ENCODE measurements around the gene NTN1.

NTN1 gene

DNA sequence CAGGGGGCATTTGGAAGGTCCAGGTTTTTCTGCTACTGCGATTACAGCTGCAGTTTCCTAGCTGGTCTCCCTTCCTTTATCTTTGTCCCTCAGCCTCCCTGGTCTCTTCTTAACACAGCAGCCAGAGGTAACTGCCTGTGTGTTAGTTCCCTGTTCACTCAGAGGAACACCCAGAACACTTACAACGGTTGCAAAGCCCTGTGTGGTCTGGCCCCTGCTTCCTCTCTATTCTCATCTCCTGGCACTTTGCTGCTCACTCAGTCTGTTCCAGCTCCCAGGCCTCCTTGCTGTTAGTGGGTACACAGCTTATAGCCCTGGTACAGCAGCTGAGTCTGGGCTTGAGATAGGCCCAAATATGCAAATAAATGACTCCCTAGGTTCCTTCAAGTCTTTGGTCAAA is 16.4 kb downstream of the NTN1 start:
- no peak for DNase-seq (ENCODE audit: low spot score)

DNA sequence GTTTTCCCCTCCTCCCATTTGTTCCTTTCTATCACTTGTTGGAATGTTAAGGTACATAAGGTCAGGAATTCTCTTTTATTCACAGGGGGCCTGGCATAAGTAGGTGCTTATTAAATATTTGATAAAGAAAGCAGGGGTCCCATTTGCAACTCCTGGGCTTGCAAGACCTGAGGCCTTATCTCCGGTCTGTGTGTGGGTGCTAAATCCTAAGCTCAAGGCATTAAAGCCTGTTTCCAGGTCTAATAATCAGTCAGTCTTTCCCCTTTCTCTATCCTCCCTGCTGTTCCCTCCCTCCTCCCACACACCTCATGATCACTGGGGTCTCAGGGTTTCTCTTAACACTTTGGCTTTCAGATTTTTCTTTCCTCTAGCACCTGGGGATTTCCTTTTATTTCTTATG is 17.1 kb downstream of the NTN1 start:
- no peak for DNase-seq (ENCODE audit: low spot score)

DNA sequence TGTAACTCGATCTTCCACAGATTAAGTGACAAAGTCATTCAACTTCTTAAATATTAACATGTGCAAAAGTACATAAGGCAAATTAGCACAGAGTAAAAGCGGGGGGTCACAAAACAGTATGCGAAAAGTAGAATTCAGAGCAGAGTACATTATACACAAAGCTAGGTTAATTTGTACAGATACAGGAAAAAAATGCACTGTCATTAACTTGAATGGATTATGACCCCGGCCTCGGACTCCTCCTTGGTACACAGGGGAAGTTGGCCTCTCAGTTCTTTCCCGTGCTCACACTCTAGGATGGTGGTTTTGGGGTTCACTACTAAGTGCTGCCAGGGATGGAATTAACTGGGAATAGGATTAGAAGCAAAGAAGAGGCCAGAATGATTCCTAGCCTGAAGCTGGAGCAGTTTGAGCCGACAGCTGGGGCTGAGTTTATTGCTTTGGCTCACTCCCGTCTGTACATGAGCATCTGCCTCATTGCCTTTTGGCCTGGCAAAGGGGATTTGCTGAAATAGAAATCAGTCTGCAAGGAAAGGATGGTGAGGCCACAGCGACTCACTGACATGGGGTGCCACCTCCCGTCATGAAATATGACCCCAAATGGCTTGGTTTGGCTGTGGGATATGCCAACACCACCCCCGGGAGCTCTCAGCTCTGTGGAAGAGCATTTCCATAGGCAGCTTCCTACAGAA is 23.6 kb downstream of the NTN1 start:
- no peak for DNase-seq (ENCODE audit: low spot score)

DNA sequence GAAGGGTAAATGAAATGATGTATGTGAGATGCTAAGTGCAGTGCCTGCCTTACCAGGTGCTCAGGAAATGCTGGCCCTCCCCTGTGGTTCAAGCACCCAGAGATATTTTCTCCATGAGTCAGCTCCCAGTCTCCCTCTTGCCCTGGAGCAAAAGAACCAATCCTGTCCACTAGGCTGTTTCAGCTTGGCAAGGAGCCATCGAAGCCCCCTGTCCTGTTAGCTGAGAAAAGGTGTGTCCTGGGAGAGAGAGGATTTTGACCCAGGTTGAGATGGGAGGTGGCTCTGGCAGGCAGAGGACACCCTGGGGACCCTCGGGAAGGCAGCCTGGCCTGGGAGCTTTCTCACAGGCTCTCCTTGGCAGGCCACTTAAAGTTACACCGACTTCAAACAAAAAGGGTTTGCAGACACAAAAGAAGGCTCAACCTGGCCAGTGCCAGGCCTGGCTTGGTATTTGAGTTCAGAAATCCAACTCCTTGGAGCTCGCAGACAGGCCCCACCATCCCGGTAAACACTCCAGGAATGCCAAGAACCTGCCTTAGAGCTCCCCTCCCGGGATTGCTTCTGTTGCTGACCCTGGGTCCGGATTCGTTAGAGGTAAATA is 29.6 kb downstream of the NTN1 start:
- DNase-seq (ENCODE audit: low spot score) = no peak

DNA sequence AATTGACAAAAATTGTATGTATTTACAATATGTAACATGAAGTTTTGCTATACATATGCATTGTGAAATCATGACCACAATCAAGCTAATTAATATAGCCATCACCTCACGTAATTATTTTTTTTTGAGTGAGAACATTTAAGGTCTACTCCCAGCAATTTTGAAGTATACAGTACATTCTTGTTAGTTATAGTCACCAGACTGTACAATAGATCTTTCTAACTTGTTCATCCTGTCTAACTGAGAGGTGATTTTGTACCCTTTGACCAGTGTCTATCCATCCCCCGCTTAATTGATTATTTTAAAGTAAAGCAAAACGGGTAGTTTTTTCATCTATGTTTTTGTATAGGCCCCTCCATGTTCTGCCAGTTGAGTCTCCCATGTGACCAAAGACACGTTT is 30.3 kb downstream of the NTN1 start:
- no peak for DNase-seq (ENCODE audit: low spot score)

DNA sequence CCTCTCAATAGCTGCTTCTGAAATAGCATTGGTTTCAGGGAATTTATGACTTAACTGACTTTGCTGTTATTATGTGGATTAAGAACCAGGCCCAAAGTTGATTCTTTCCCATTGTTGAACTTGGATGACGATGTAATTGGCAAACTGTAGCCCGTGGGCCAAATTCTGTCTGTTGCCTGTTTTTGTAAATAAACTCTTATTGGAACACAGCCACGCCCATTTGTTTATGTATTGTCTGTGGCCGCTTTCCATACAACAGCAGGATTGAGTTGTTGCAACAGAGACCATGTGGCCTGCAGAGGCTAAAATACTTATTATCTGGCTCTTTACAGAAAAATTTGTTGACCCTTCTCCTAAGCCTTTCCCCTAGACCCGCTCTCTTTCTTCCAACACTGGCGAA is 31.6 kb downstream of the NTN1 start:
- DNase-seq (ENCODE audit: low spot score) = no peak

DNA sequence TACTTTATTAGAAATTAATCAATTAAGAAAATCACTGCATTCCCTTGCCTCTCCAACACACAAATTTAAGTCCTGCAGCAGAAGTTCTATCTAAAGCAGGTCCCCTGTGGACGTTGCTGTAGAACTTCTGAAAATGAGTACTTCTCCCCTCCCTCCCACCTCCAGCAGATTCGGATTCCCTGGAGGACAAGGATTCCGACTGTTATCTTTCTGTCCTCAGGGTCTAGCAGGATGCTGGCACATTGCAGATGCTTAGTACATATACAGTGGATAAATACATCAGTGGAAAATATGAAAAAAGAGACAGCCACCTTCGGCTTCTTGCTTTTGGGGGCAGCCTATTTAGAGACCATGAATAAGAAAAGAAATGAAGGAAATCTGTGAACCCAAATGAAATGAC is 32.1 kb downstream of the NTN1 start:
- DNase-seq (ENCODE audit: low spot score) = no peak

DNA sequence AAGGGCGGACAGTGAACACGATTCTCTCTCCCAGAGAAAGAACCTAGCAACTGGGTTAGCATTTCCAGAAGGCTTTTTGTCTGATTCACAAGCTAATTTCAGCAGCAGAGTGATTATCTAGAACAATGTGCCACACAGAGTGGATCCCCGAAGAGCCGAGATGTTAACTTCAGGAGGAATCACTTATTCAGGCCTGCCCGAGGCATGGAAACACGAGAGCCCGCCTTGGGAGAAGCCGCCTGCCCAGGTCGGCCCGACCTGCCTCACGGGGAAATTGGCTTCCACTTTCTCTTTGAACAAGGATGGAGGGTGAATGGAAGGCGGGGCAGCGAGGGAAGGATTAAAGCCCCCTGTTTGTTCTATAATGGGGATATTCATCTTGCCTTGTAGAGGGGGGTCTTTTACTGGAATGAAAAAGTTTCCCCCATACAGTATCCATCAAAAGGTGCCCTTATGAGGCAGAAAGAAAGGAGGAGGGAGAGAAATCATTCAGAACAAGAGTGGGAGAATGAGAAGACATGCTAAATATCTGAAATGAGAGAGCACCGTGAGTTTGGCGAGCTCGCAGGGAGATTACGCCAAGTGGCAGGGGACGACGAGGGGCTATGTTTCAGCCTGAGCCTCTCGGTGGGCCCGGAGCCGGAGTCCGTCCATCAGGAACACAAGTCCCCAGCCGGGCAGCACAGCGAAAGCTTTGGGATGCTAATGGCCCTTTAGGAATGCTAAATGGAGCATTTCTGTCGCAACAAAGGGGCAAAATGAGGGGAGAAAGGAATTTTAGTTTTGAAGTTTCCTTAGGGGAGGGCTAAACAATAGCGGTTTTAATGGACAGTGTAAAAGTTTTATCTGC is 33.0 kb downstream of the NTN1 start:
- no peak for DNase-seq (ENCODE audit: low spot score)

DNA sequence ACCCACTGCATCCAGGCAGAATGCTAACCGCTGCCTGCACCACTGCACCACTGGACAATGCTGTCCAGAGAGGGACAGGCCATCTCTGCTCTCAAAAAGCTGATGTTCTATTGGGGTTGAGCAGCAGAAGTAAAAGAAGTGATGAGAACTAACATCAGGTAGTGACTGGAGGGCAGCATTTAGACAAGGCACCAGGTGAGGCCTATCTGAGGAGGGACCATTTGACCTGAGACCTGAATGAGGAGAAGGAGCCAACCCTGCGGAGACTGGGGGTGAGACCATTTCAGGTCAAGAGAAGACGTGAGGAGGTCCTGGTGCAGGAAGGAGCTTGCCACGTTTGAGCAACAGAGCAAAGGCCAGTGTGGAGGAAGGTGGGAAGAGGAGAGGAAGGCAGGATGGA is 34.0 kb downstream of the NTN1 start:
- DNase-seq (ENCODE audit: low spot score) = no peak

DNA sequence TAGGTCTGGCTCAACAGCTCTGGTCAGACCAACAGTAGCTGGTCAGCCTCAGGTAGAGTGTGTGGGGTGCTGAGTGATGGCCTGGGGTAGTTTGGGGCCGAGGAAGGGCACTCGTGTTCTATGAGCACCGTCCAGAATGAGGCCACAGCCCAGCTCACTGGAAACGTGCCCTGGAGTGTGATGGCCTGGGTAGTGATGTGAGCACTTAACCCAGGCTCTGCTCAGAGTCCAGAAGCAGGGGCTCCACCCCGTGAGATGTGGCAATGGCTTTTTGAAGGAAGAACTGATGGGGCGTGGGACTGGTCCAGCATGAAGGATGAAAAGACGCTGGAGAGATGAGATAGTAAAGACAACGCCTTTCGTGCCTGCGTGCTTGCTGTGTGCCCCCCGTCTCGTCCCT is 35.3 kb downstream of the NTN1 start:
- DNase-seq (ENCODE audit: low spot score) = no peak

DNA sequence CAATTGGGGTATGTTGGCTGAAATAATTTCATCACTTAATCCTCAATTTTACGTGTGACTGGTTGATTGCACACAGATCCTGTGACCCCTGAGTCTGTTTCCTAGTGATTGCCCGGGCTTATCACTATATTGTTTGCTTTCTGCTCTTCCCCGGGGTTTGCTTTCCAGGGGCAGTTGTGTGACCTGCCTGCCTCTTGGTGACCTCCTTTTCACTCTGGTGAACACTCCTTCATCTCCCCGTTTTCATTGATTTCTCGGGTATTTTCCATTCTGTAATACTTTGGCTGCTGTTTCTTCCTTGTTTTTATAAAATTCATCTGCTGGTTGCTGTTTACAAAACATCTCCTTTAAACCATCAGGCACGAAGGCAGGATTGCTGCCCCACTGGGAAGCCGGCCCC is 36.0 kb downstream of the NTN1 start:
- DNase-seq (ENCODE audit: low spot score) = no peak

DNA sequence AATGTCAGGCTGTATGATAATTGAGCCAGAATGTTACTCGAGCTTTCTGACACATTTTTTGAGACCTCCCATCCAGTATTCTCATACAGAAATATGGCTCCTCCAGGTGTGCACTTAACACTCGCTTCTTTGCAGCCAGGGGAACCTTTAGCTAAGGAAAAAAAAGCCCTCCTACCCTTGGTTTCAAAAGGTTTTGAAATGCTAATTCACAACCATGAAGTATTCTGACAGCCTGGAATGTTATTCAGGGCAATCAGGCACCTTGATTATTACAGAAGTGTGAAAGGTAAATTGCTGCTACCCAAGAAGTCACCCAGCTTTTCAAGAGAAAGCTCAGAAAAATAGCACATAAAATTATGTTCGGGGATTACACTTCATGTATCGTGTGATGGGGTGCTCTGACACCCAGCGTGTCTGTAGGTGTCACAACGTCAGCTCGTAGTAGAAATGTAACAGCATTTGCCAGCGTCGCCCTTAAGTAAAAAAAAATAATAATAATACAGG is 41.1 kb downstream of the NTN1 start:
- DNase-seq (ENCODE audit: low spot score) = no peak

DNA sequence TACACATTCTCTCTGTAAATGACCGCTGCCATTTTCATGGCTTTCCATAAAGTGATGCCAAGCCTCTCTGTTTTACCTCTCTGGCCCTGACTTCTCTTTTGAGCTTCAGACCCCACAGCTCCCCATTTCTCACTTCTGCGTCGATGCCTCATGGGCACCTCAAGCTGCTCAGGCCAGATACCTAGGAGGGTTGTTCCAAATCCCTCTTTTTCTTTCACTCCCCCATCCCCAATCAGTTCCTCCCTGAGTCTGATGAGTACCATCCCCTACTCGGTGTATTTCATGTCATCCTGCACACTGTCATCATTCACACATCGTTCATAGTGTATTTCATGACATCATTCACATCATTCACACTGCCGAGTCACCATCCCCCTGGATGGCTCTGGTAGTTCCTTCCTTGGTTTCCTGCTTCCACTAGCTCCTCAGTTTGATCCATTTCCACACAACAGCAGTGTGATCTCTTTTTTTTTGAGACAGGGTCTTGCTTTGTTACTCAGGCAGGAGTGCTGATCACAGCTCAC is 43.1 kb downstream of the NTN1 start:
- DNase-seq (ENCODE audit: low spot score) = no peak

DNA sequence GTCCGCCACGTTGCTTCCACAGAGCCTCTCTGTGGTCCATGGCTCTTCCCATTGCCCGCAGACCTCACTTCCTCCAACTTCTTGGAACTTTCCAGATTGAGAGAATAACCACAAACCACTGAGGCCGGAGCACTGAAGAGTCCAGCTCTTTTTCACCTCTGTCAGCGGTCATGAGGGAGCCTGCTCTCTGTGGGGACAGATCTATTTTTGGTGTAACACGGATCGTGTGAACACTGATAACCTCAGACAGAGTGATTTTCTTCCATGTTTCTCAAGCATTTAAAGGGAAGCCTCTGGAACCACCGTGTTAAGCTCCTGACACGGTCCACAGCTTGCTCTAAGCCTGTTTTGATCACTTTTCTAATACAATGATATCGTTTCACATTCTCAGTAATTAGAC is 49.7 kb downstream of the NTN1 start:
- DNase-seq (ENCODE audit: low spot score) = no peak

DNA sequence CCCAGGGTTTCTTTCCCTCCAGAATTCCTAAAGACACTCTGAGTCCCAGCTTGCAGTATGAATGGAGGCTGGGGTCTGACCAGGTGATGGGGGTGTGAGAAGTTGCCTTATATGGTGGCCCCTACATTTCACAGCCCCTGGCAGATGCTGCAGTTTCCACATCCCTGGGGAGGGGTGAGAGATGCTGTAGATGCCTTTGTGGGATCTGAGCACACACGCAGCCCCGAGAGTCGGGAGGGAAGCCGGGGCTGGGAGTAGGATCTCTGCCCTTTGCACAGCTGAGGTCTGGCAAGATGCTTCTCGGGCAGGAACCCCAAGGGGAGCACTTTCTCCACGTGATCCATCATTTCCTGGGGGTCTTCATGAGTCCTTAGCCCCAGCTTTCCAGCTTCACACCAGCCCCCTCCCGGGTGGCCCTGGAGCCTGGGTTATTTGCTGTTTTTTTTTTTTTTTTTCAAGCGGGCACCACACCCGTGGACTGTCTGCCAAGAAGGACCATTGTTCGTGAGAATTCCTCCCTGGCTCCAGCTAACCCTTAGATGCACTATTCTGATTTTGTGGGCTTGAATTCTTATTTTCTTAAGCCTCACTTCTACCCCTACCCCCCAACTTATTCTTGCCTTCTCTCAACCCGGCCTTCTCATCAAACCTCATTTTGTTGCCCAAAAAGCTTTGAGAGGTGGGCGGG is 50.6 kb downstream of the NTN1 start:
- no peak for DNase-seq (ENCODE audit: low spot score)

DNA sequence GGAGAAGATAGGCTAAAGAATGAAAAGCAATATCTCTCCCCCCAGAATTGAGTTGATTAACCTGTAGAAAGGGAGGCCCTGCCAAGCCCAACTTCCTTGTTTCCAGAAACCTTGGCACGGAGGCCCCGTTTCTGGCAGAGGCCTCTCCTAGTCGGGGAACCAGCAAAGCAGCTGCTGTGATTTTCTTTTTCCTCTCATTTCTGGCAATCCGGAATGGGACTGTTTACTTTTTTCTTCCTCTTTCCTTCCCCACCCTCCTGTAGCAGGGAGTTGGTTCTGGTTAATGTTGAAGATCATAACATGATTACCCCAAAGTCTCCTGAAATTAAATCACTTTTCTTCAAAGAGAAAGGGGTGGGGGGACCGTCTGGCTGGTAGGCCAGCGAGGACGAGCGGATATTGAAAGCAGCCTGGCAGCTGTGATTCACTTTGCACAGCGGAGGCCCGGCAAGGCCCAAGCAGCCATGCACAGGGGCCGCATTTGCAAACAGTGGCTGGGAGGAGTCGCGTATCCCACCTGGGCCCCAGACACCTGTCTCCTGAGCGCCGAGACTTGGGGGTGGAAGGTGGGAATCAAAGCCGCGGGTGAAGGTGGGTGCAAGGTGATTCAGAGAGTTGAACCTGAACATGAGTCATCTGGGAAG is 51.5 kb downstream of the NTN1 start:
- DNase-seq (ENCODE audit: low spot score) = peak; percentile 83

DNA sequence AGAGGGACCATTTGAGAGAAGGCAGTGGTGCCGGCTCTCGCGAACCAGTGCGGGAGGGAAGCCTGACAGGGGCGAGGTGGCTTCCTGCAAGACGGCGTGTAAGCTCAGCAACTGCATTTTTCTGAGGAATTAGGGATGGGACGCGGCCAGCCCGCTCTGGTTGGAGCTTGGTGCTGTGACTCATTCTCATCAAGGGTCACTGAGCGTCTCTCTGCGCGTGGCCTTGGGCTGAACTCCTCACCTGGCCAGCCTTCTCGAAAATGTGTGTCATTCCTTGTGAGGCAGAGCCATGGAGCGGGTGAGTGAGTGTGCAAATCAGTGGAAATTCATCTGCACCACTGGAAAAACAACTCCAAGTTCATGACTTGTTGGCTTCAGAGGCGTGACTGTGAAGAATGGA is 52.8 kb downstream of the NTN1 start:
- no peak for DNase-seq (ENCODE audit: low spot score)

DNA sequence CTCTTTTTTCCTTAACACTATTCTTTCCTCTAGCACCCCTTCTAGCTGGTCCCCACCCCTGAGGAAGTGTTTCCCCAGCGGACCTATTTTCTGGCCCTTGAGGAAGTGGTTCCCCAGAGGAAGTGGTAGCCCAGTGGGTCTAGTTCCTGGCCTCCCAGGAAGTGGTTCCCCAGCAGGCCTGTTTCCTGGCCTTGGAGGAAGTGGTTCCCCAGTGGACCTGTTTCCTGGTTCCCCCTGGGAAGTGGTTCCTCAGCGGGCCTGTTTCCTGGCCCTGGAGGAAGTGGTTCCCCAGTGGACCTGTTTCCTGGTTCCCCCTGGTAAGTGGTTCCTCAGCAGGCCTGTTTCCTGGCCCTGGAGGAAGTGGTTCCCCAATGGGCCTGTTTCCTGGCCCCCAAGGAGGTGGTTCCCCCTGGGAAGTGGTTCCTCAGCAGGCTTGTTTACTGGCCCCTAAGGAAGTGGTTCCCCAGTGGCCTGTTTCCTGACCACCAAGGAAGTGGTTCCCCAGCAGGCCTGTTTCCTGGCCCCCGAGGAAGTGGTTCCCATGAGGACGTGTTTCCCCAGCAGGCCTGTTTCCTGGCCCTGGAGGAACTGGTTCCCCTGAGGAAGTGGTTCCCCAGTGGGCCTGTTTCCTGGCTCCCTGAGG is 58.3 kb downstream of the NTN1 start:
- no peak for DNase-seq (ENCODE audit: low spot score)

DNA sequence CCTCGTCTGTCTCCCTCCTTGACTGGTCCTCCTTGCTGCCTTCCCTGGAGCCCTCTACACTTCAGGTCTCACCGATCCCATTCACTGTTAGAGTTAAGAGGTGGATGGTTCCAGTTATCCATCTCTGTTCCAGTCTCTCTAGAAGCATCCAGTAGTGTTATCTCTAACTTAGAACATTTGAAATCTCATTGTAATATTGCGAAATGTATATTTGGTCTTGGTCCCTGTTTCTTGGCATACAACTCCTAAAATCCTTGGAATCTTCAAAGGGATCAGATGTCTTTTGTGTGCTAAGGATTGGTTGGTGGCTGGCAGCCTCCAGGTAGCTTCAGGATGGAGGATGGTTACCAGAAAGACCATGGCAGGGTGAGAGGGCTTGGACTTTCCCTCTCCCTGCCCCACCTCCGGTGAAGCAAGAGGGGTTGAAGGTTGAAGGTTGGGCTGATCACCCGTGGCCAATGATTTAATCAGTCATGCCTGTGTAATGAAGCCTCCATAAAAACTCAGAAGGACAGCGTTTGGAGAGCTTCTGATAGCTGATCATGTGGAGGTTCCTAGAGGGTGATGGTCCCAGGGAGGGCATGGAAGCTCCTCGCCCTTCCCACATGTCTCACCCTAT is 59.1 kb downstream of the NTN1 start:
- DNase-seq (ENCODE audit: low spot score) = no peak

DNA sequence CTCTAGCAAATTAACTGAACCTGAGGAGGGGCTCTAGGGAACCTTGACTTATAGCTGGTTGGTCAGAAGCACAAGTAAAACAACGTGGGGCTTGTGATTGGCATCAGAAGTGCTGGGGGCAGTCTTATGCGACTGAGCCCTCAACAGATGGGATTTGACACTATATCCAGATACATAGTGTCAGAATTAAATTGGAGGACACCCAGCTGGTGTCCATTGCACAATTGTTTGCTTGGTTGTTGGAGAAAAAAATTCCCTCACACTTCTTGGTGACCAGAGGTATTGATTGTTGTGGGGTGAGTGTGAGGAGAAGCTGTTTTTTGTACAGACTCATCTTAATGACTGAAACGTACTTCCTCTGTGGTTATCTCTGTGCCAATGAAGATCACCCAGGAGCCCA is 59.7 kb downstream of the NTN1 start:
- no peak for DNase-seq (ENCODE audit: low spot score)

DNA sequence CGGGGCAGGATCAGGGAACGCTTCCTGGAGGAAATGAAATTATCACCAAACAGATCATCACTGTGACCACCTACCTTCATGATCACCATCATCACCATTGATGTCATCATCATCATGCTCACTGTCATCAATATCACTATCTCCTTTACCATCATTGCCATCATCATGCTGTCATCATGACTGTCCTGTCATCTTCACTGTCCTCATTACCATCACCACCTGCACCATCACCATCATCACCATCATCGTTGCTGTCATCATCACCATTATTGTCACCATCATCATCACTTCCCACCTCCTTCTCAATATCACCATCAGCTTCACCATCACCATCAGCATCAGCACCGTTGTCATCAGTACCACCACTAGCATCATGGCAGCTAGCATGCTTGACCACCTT is 65.3 kb downstream of the NTN1 start:
- DNase-seq (ENCODE audit: low spot score) = no peak
